ENCODE results near the gene ISG15. TPM values are rescaled to one million over a fixed set of nuclear protein-coding genes. Genes with fewer than 3 reads are reported as not detected.

The ISG15 gene
- total and polyA plus RNA-seq, 2 of the 13 experiments (the other 11 are each of a cell fraction or from before 2014, with no cell fraction given), result 42.1 to 54.9 TPM

DNA sequence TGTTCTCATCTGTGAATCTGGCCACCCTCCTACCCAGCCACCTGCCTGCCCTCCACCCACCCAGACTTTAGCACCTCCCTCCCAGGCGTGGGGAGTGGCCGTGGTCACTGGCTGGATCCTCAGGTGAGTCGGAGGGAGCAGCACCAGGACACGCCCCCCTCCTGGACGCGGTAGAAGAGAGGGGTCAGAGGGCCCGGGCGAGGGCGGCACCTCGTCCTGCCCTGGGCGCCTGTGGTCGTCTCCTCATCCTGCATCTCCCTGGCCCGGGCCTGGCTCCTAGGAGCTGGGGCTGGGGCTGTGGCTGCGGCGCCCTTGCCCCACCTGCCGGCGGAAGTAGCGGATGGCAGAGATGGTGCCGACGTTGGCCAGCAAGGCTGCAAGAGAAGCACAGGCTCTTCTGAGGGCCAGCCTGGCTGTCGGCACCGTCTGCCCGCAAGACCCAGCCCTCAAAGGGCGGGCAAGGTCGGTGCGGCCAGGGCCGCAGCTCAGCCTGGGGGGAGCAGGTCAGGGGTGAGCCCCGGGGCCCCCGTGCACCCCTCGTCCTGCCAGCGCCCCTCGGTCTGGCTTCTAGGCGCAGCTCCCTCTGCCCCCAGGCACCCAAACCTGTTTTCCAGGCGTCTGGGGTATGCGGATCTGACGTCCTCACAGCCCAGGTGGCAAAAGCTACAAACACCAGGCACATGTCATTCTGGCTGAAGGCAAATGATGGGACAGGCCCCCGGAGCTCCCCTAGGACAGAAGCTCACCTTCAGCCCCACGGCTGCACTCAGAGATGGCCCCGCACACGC lies 37.2 kb upstream of the ISG15 start (continued):
- TF ChIP-seq, protein P1, sequence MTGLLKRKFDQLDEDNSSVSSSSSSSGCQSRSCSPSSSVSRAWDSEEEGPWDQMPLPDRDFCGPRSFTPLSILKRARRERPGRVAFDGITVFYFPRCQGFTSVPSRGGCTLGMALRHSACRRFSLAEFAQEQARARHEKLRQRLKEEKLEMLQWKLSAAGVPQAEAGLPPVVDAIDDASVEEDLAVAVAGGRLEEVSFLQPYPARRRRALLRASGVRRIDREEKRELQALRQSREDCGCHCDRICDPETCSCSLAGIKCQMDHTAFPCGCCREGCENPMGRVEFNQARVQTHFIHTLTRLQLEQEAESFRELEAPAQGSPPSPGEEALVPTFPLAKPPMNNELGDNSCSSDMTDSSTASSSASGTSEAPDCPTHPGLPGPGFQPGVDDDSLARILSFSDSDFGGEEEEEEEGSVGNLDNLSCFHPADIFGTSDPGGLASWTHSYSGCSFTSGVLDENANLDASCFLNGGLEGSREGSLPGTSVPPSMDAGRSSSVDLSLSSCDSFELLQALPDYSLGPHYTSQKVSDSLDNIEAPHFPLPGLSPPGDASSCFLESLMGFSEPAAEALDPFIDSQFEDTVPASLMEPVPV (CRISPR knock-in tag; IDR thresholded peaks at IDR 0.05), result no peak
- TF ChIP-seq ZFP62 (CRISPR knock-in tag; IDR thresholded peaks at IDR 0.05) (no peak), ONECUT2 (CRISPR knock-in tag; IDR thresholded peaks at IDR 0.05) (no peak), ZNF557 (CRISPR knock-in tag; IDR thresholded peaks at IDR 0.05) (no peak)
- TF ChIP-seq, protein P2, sequence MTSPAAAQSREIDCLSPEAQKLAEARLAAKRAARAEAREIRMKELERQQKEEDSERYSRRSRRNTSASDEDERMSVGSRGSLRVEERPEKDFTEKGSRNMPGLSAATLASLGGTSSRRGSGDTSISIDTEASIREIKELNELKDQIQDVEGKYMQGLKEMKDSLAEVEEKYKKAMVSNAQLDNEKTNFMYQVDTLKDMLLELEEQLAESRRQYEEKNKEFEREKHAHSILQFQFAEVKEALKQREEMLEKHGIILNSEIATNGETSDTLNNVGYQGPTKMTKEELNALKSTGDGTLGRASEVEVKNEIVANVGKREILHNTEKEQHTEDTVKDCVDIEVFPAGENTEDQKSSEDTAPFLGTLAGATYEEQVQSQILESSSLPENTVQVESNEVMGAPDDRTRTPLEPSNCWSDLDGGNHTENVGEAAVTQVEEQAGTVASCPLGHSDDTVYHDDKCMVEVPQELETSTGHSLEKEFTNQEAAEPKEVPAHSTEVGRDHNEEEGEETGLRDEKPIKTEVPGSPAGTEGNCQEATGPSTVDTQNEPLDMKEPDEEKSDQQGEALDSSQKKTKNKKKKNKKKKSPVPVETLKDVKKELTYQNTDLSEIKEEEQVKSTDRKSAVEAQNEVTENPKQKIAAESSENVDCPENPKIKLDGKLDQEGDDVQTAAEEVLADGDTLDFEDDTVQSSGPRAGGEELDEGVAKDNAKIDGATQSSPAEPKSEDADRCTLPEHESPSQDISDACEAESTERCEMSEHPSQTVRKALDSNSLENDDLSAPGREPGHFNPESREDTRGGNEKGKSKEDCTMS (CRISPR knock-in tag; conservative IDR thresholded peaks at IDR 0.05), result no peak
- TF ChIP-seq, protein P3, sequence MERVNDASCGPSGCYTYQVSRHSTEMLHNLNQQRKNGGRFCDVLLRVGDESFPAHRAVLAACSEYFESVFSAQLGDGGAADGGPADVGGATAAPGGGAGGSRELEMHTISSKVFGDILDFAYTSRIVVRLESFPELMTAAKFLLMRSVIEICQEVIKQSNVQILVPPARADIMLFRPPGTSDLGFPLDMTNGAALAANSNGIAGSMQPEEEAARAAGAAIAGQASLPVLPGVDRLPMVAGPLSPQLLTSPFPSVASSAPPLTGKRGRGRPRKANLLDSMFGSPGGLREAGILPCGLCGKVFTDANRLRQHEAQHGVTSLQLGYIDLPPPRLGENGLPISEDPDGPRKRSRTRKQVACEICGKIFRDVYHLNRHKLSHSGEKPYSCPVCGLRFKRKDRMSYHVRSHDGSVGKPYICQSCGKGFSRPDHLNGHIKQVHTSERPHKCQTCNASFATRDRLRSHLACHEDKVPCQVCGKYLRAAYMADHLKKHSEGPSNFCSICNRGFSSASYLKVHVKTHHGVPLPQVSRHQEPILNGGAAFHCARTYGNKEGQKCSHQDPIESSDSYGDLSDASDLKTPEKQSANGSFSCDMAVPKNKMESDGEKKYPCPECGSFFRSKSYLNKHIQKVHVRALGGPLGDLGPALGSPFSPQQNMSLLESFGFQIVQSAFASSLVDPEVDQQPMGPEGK (CRISPR knock-in tag; IDR thresholded peaks at IDR 0.05), result peak; percentile 42
- TF ChIP-seq, protein P4, sequence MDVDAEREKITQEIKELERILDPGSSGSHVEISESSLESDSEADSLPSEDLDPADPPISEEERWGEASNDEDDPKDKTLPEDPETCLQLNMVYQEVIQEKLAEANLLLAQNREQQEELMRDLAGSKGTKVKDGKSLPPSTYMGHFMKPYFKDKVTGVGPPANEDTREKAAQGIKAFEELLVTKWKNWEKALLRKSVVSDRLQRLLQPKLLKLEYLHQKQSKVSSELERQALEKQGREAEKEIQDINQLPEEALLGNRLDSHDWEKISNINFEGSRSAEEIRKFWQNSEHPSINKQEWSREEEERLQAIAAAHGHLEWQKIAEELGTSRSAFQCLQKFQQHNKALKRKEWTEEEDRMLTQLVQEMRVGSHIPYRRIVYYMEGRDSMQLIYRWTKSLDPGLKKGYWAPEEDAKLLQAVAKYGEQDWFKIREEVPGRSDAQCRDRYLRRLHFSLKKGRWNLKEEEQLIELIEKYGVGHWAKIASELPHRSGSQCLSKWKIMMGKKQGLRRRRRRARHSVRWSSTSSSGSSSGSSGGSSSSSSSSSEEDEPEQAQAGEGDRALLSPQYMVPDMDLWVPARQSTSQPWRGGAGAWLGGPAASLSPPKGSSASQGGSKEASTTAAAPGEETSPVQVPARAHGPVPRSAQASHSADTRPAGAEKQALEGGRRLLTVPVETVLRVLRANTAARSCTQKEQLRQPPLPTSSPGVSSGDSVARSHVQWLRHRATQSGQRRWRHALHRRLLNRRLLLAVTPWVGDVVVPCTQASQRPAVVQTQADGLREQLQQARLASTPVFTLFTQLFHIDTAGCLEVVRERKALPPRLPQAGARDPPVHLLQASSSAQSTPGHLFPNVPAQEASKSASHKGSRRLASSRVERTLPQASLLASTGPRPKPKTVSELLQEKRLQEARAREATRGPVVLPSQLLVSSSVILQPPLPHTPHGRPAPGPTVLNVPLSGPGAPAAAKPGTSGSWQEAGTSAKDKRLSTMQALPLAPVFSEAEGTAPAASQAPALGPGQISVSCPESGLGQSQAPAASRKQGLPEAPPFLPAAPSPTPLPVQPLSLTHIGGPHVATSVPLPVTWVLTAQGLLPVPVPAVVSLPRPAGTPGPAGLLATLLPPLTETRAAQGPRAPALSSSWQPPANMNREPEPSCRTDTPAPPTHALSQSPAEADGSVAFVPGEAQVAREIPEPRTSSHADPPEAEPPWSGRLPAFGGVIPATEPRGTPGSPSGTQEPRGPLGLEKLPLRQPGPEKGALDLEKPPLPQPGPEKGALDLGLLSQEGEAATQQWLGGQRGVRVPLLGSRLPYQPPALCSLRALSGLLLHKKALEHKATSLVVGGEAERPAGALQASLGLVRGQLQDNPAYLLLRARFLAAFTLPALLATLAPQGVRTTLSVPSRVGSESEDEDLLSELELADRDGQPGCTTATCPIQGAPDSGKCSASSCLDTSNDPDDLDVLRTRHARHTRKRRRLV (CRISPR knock-in tag; IDR thresholded peaks at IDR 0.05), result no peak

Measured in HepG2 (cell line).